Esophagus muscularis mucosa (tissue), 3 donors: ENCODE data around the gene SYNDIG1.

Source experiments
- POLR2AphosphoS5 ChIP-seq, 2 donors: sonication (generic); formaldehyde crosslinking; IDR thresholded peaks; one replicate each; pipeline ENCODE4 v1.6.1; 2017; ENCODE audit warnings: antibody characterized with exemption in 2 of 2
- TF ChIP-seq, protein P1 (sequence below), 3 experiments: fragments of 200-600 bp in 2 of 3; fragments of 450-650 bp in 1 of 3; sonication (generic) in 2 of 3; IDR thresholded peaks; one replicate each; pipeline ENCODE4 v1.5.1; 2017 to 2019; ENCODE audit warnings: antibody characterized with exemption in 3 of 3, mild to moderate bottlenecking in 2 of 3, moderate library complexity in 1 of 3

- TF ChIP-seq, protein P1, sequence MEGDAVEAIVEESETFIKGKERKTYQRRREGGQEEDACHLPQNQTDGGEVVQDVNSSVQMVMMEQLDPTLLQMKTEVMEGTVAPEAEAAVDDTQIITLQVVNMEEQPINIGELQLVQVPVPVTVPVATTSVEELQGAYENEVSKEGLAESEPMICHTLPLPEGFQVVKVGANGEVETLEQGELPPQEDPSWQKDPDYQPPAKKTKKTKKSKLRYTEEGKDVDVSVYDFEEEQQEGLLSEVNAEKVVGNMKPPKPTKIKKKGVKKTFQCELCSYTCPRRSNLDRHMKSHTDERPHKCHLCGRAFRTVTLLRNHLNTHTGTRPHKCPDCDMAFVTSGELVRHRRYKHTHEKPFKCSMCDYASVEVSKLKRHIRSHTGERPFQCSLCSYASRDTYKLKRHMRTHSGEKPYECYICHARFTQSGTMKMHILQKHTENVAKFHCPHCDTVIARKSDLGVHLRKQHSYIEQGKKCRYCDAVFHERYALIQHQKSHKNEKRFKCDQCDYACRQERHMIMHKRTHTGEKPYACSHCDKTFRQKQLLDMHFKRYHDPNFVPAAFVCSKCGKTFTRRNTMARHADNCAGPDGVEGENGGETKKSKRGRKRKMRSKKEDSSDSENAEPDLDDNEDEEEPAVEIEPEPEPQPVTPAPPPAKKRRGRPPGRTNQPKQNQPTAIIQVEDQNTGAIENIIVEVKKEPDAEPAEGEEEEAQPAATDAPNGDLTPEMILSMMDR (IDR thresholded peaks at IDR 0.05): no peak
- TF ChIP-seq POLR2AphosphoS5 (IDR thresholded peaks at IDR 0.05): no peak
Measured at GRCh38 chr20:24637087-24637486, 167.7 kb downstream of the SYNDIG1 start.
